ENCODE results near the gene TRRAP. TPM values are rescaled to one million over a fixed set of nuclear protein-coding genes. Genes with fewer than 3 reads are reported as not detected.

TRRAP gene
- total and polyA plus RNA-seq, 2 of the 4 experiments (the other 2 are of a cell fraction), result 12.5 to 18.1 TPM

GRCh38 chr7:98923512-98923911 lies 45.2 kb downstream of the TRRAP start:
- dilution Hi-C loops (cut with HindIII; ENCODE audit: low sequenced_read_pairs, unreplicated experiment), result no loop called here
- ChIA-PET CTCF (no interaction called here), POLR2A (ENCODE audit: unreplicated experiment) (no interaction called here)
- no peak for TF ChIP-seq CEBPB (IDR thresholded peaks at IDR 0.05; ENCODE audit: low read depth, low read length)
- no peak for TF ChIP-seq POLR2A (IDR thresholded peaks at IDR 0.05; ENCODE audit: low read depth, low read length)
- no peak for TF ChIP-seq RAD21 (IDR thresholded peaks at IDR 0.05; ENCODE audit: low read length)
- TF ChIP-seq MAZ (IDR thresholded peaks at IDR 0.05; ENCODE audit: borderline replicate concordance, low read depth, low read length), result no peak
- no peak for TF ChIP-seq MXI1 (IDR thresholded peaks at IDR 0.05; ENCODE audit: borderline replicate concordance, low read depth, low read length)
- TF ChIP-seq SMC3 (IDR thresholded peaks at IDR 0.05; ENCODE audit: low read depth, low read length), result no peak
- TF ChIP-seq, protein P1, sequence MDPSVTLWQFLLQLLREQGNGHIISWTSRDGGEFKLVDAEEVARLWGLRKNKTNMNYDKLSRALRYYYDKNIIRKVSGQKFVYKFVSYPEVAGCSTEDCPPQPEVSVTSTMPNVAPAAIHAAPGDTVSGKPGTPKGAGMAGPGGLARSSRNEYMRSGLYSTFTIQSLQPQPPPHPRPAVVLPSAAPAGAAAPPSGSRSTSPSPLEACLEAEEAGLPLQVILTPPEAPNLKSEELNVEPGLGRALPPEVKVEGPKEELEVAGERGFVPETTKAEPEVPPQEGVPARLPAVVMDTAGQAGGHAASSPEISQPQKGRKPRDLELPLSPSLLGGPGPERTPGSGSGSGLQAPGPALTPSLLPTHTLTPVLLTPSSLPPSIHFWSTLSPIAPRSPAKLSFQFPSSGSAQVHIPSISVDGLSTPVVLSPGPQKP (IDR thresholded peaks at IDR 0.05; ENCODE audit: borderline replicate concordance, low read depth, low read length), result no peak
- no peak for TF ChIP-seq BHLHE40 (IDR thresholded peaks at IDR 0.05; ENCODE audit: low read depth, low read length)
- TF ChIP-seq MAFK (IDR thresholded peaks at IDR 0.05; ENCODE audit: low read depth, low read length), result no peak
- no peak overlapping the region for H2BK120ac ChIP-seq (ENCODE audit: low read depth, low read length)
- no peaks in the 10 kb centered on the region for H3K27me3 ChIP-seq (ENCODE audit: control insufficient read depth, insufficient read depth, low read length)
- WGBS, 2 experiments (ENCODE audit: extremely low coverage in 2 of 2, insufficient read length in 1 of 2), result no CpG with 5 or more reads among the region's 5 CpGs
- H4K5ac ChIP-seq (ENCODE audit: low read depth, low read length), result no peak overlapping the region
- H2AK9ac ChIP-seq (replicated peaks; ENCODE audit: low read depth, low read length, poor library complexity), result no peak overlapping the region
- DNase-seq (no peak), ATAC-seq (ENCODE audit: low read depth) (no peak)
- intact Hi-C loops (cut with micrococcal nuclease), result no loop called here
- H3K4ac ChIP-seq (ENCODE audit: low read depth, low read length), result 0 out of 2 replicates have a peak overlapping the region, but pooled peaks have one; percentile 4
- H3K27ac ChIP-seq (ENCODE audit: insufficient read depth, low read length), result peak overlapping the region; percentile 44; the same call in 1 of the 2 replicates
- no peak overlapping the region for H3K18ac ChIP-seq (ENCODE audit: low read depth, low read length)
- H3K23ac ChIP-seq (ENCODE audit: low read depth, low read length), result no peak overlapping the region
- H3K9ac ChIP-seq (ENCODE audit: low read depth, low read length), result no peak overlapping the region
- H4K8ac ChIP-seq (ENCODE audit: low read depth in 2 of 2, low read length in 2 of 2), result no peak overlapping the region
- no TSS peak for BruUV-seq (replicated peaks)
- peaks cover 0 to 29% of the 10 kb centered on the region in 2 experiments; a peak in 3 of 4 replicates for H3K79me1 ChIP-seq (ENCODE audit: low read depth in 1 of 2, low read length in 2 of 2)
- H3K4me2 ChIP-seq (ENCODE audit: low read depth, low read length), result no peak overlapping the region
- no peak overlapping the region for H3K4me3 ChIP-seq (ENCODE audit: insufficient read depth, low read depth, low read length)
- peaks cover 19% of the 10 kb centered on the region; the same call in 1 of the 2 replicates for H4K20me1 ChIP-seq (ENCODE audit: insufficient read depth, low read length)
- H2BK5ac ChIP-seq (ENCODE audit: low read depth, low read length, poor library complexity, severe bottlenecking), result no peak overlapping the region
- no peaks in the 10 kb centered on the region for H3K9me3 ChIP-seq (ENCODE audit: control insufficient read depth, insufficient read depth, low read length)
- no peak overlapping the region for H2BK20ac ChIP-seq (ENCODE audit: low read depth, low read length)
- H3K56ac ChIP-seq (ENCODE audit: extremely low read depth, insufficient read depth, low read length), result no peak overlapping the region
- H4K91ac ChIP-seq (ENCODE audit: insufficient read depth, low read depth, low read length), result no peak overlapping the region
- H3K9me1 ChIP-seq (ENCODE audit: insufficient read depth, low read length), result peaks cover 11% of the 10 kb centered on the region
- no peak overlapping the region for H3K14ac ChIP-seq (replicated peaks; ENCODE audit: low read depth, low read length)
- 0 out of 2 replicates have a peak overlapping the region, but pooled peaks have one; percentile 56 for H2AK5ac ChIP-seq (ENCODE audit: low read depth, low read length)
- H2BK15ac ChIP-seq (ENCODE audit: low read depth, low read length), result no peak overlapping the region
- no peak overlapping the region for H2AFZ ChIP-seq (replicated peaks; ENCODE audit: low read length, poor library complexity)
- peaks cover 9% of the 10 kb centered on the region for H3K4me1 ChIP-seq (ENCODE audit: control insufficient read depth, insufficient read depth, low read length)
- in situ Hi-C loops (cut with MboI; ENCODE audit: low sequenced_read_pairs), result no loop called here
- H3K36me3 ChIP-seq (ENCODE audit: control insufficient read depth, insufficient read depth, low read length), result peaks cover 55% of the 10 kb centered on the region
